Endothelial cell of umbilical vein (primary cell): Measurements from ENCODE around the gene NOXA1.

Experiments
- GATA2 ChIP-seq: IDR thresholded peaks from 2 replicates; pipeline ENCODE4 v1.7.0; 2011; ENCODE audit warnings: low read depth, mild to moderate bottlenecking, moderate library complexity, mixed read lengths, low read length; ENCODE audit not compliant: insufficient read length, insufficient read depth
- JUN ChIP-seq: IDR thresholded peaks from 2 replicates; pipeline ENCODE4 v1.6.1; 2011; ENCODE audit warnings: borderline replicate concordance, low read depth; ENCODE audit not compliant: insufficient read length, insufficient read depth
- MYC ChIP-seq: IDR thresholded peaks from one replicate; pipeline ENCODE4 v1.6.1; 2011; ENCODE audit warnings: mild to moderate bottlenecking, low read depth, low read length
- POLR2A ChIP-seq: IDR thresholded peaks from 2 replicates; pipeline ENCODE4 v1.6.1; 2012; ENCODE audit warnings: low read depth, mild to moderate bottlenecking, control low read depth, low read length
- TF ChIP-seq, protein P1 (sequence below), 2 donors: IDR thresholded peaks; 1 replicate in 1 of 2; 2 replicates in 1 of 2; pipeline ENCODE4 v1.5.1; 2011; ENCODE audit warnings: low read length in 2 of 2, mild to moderate bottlenecking in 2 of 2, moderate library complexity in 2 of 2, control low read depth in 1 of 2, inconsistent platforms in 1 of 2, low read depth in 1 of 2; ENCODE audit not compliant: insufficient read depth in 1 of 2; ENCODE audit errors: extremely low read depth in 1 of 2
- TF ChIP-seq, protein P2 (sequence below): IDR thresholded peaks from 2 replicates; pipeline ENCODE4 v1.6.1; 2011; ENCODE audit not compliant: insufficient read depth, insufficient read length

DNA sequence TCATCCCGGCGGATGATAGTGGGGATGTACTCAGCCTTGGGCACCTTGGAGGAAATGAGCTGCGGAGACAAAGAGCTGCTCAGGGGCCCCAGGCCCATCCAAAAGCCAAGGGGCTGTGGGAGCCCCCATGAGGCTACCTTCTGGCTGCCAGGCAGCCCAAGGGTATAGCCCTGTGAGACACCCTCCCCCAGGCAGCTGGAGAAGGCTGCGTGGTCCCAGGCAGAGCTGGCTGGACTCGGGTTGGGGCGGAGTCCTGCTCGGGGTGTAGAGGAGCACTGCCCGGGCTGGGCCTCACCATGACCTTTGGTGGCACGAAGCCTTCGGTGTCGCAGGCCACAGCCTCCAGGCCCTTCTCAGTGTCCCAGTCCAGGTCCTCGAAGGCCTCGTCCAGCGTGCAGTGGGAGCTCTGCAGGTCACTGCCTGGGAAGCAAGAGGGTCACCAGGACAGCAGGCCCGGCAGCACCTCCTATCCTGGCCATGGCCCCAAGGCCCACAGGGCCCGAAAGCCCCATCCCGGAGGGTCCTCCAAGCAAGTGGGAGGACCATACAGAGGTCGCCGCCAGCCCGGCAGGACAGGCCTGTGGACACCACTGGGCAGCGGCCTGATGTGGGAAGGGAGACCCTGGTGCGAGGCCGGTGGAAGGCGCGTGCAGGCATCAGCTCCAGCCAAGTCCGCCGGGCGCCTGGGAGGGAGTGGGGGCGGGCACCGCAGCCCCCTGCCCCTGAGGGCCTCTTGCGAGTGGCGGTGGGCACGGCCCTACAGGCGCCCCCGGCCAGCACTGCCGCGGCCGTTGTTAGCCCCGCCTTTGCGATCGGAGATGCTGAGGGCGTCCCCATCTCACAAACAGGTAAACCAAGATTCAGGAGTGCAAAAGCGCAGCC is 29.8 kb downstream of the NOXA1 start:
- TF ChIP-seq, protein P1, sequence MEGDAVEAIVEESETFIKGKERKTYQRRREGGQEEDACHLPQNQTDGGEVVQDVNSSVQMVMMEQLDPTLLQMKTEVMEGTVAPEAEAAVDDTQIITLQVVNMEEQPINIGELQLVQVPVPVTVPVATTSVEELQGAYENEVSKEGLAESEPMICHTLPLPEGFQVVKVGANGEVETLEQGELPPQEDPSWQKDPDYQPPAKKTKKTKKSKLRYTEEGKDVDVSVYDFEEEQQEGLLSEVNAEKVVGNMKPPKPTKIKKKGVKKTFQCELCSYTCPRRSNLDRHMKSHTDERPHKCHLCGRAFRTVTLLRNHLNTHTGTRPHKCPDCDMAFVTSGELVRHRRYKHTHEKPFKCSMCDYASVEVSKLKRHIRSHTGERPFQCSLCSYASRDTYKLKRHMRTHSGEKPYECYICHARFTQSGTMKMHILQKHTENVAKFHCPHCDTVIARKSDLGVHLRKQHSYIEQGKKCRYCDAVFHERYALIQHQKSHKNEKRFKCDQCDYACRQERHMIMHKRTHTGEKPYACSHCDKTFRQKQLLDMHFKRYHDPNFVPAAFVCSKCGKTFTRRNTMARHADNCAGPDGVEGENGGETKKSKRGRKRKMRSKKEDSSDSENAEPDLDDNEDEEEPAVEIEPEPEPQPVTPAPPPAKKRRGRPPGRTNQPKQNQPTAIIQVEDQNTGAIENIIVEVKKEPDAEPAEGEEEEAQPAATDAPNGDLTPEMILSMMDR (IDR thresholded peaks at IDR 0.05; ENCODE audit: extremely low read depth in 1 of 2, insufficient read depth in 1 of 2, low read depth in 1 of 2, low read length in 2 of 2): no peak
- TF ChIP-seq, protein P2, sequence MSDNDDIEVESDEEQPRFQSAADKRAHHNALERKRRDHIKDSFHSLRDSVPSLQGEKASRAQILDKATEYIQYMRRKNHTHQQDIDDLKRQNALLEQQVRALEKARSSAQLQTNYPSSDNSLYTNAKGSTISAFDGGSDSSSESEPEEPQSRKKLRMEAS: no peak
- TF ChIP-seq POLR2A (no peak), JUN (no peak), MYC (no peak), GATA2 (no peak)
